ENCODE results near the gene TMEM225B. TPM values are rescaled to one million over a fixed set of nuclear protein-coding genes. Genes with fewer than 3 reads are reported as not detected.
"Not testable (repeated sequence)": the region's sequence is repeated elsewhere in the genome, so short reads cannot be mapped to it uniquely, and the experiment has no call there.

TMEM225B gene
- total RNA-seq, 1 experiment from 2014 or later: 3.1 TPM

DNA sequence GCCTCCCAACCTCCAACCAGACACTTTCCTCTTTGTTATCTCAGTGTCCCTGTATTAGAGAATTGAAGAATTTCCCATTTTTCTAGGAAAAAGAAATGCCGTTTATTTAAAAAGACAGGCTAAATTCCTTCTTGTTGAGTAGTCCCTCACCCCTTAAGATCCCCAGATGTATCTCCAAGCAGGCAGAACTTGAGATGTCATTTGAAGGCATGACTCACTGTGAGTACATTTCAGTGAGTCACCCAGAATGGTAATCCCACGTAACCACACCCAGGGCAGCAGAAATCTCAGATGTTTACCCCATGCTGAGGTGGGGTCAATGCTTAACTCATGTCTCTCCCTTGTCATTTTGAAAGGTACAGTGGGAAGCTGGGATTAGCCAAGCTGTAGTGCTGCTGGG, 35.2 kb upstream of the TMEM225B start (continued):
- TF ChIP-seq TCF7L2 (IDR thresholded peaks at IDR 0.05; ENCODE audit: borderline replicate concordance, extremely low read depth, insufficient read depth, insufficient read length): peak; percentile 75

- Histone ChIP-seq H3K9me2 (ENCODE audit: insufficient read depth) (no peaks in the 10 kb centered on the region), H3K9ac (ENCODE audit: low read length) (peak overlapping the region; percentile 54), H2AFZ (ENCODE audit: low read depth, low read length, poor library complexity, severe bottlenecking) (no peak overlapping the region), H3K9me3 (ENCODE audit: control insufficient read depth in 1 of 2, insufficient read depth in 1 of 2, low read depth in 1 of 2, low read length in 2 of 2) (no peaks in the 10 kb centered on the region), H3K79me2 (ENCODE audit: insufficient read depth, low read length) (peaks cover 70% of the 10 kb centered on the region), H3K27ac (ENCODE audit: low read depth, low read length) (peak overlapping the region; percentile 63; the same call in 1 of the 2 replicates), H3K4me1 (ENCODE audit: control insufficient read depth in 1 of 2, insufficient read depth in 2 of 2, low read length in 2 of 2) (peaks cover 32 to 55% of the 10 kb centered on the region in 2 experiments), H3K4me2 (ENCODE audit: low read length) (peak overlapping the region; percentile 79), H3K36me3 (ENCODE audit: control insufficient read depth in 1 of 2, insufficient read depth in 2 of 2, low read length in 2 of 2) (peaks cover 28 to 49% of the 10 kb centered on the region in 2 experiments), H3K27me3 (ENCODE audit: insufficient read depth, low read length) (no peaks in the 10 kb centered on the region), H3K4me3 (replicated peaks in 1 of 2; ENCODE audit: low read depth in 1 of 2, low read length in 2 of 2) (peak overlapping the region in 1 of 2 experiments; percentile 34; a peak in 1 of 4 replicates), H4K20me1 (ENCODE audit: insufficient read depth) (no peaks in the 10 kb centered on the region; the same call in 1 of the 2 replicates)
- ATAC-seq (peak; percentile 31; the same call in 1 of the 2 replicates), DNase-seq (ENCODE audit: low read depth, low spot score) (no peak)
- ChIA-PET CTCF (no interaction called here), RAD21 (ENCODE audit: low non-redundant PET in 1 of 2, low total read pairs in 2 of 2, uncharacterized antibody in 2 of 2, unreplicated experiment in 2 of 2) (no interaction called here), POLR2A (no interaction called here)
- no TSS peak for BruUV-seq (replicated peaks)
- TF ChIP-seq POLR2AphosphoS5 (IDR thresholded peaks at IDR 0.05; ENCODE audit: low read depth, low read length) (no peak), YY1 (IDR thresholded peaks at IDR 0.05; ENCODE audit: extremely low read depth, insufficient replicate concordance, low read depth, low read length) (no peak), EZH2phosphoT487 (IDR thresholded peaks at IDR 0.05; ENCODE audit: borderline replicate concordance) (no peak), FOSL1 (IDR thresholded peaks at IDR 0.05; ENCODE audit: low read depth) (peak; percentile 28; the same call in 1 of the 2 replicates), SP1 (IDR thresholded peaks at IDR 0.05; ENCODE audit: low read depth) (no peak), ATF3 (IDR thresholded peaks at IDR 0.05) (no peak), JUND (IDR thresholded peaks at IDR 0.05) (no peak), TCF7L2 (IDR thresholded peaks at IDR 0.05; ENCODE audit: borderline replicate concordance, extremely low read depth, insufficient read depth, insufficient read length) (no peak)
- intact Hi-C loops (cut with micrococcal nuclease): no loop called here
Measured at GRCh38 chr7:99563650-99564049, 34.4 kb upstream of the TMEM225B start.

DNA sequence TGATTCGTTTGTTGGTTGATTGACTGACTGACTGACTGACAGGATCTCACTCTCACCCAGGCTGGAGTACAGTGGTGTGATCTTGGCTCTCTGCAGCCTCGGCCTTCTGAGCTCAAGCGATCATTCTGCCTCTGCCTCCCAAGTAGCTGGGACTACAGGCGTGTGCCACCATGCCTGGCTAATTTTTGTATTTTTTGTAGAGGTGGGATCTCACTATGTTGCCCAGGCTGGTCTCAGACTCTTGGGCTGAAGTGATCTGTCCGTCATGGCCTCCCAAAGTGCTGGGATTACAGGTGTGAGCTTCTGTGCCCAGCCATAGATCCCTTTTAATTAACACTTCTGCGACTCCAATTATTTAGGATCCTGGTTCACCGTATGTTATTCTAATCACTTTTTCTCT, 29.3 kb upstream of the TMEM225B start:
- intact Hi-C loops (cut with micrococcal nuclease); H3K9ac ChIP-seq (ENCODE audit: low read length); H3K4me2 ChIP-seq (ENCODE audit: low read length); H3K27ac ChIP-seq (ENCODE audit: low read depth, low read length); H3K9me2 ChIP-seq (ENCODE audit: insufficient read depth); RAD21 ChIA-PET (ENCODE audit: low non-redundant PET in 1 of 2, low total read pairs in 2 of 2, uncharacterized antibody in 2 of 2, unreplicated experiment in 2 of 2); H3K27me3 ChIP-seq (ENCODE audit: insufficient read depth, low read length); H4K20me1 ChIP-seq (ENCODE audit: insufficient read depth); ATAC-seq; DNase-seq (ENCODE audit: low read depth, low spot score); BruUV-seq (replicated peaks); CTCF ChIA-PET; H3K9me3 ChIP-seq (ENCODE audit: control insufficient read depth in 1 of 2, insufficient read depth in 1 of 2, low read depth in 1 of 2, low read length in 2 of 2); H2AFZ ChIP-seq (ENCODE audit: low read depth, low read length, poor library complexity, severe bottlenecking); POLR2A ChIA-PET; H3K4me3 ChIP-seq (replicated peaks in 1 of 2; ENCODE audit: low read depth in 1 of 2, low read length in 2 of 2): not testable (repeated sequence)
- H3K79me2 ChIP-seq (ENCODE audit: insufficient read depth, low read length): peaks cover 41% of the 10 kb centered on the region
- H3K36me3 ChIP-seq (ENCODE audit: control insufficient read depth in 1 of 2, insufficient read depth in 2 of 2, low read length in 2 of 2): peaks cover 39 to 46% of the 10 kb centered on the region in 2 experiments
- H3K4me1 ChIP-seq (ENCODE audit: control insufficient read depth in 1 of 2, insufficient read depth in 2 of 2, low read length in 2 of 2): peaks cover 6 to 11% of the 10 kb centered on the region in 2 experiments
